Right lobe of liver (tissue), 4 donors: Measurements from ENCODE around the gene KIZ.

Experiments
- CTCF ChIP-seq, 4 donors: fragments of 200-600 bp in 3 of 4; fragments of 450-650 bp in 1 of 4; IDR thresholded peaks; one replicate each; pipeline versions ENCODE4 v1.5.1 to v1.8.0; 2016 to 2022; ENCODE audit warnings: antibody characterized with exemption in 4 of 4, mild to moderate bottlenecking in 2 of 4
- POLR2A ChIP-seq: fragments of 450-650 bp; IDR thresholded peaks from one replicate; pipeline ENCODE4 v1.6.1; 2017; ENCODE audit warnings: antibody characterized with exemption, mild to moderate bottlenecking
- donor health status: DM: no; HTN: no; CAD: no.
- donor health status: DM: no; HTN: no; CAD: no.
- donor health status: DM: no; HTN: yes; CAD: no.

GRCh38 chr20:21230686-21231085 is 104.8 kb downstream of the KIZ start:
- TF ChIP-seq CTCF (IDR thresholded peaks at IDR 0.05) (no peak), POLR2A (no peak)
